AG09309 (cell line): ENCODE measurements around the gene CILP2.
A peak's percentile ranks its signal among the peaks of the same experiment; 100 is the strongest.

Source experiments
- DNase-seq: peaks from one replicate; pipeline ENCODE4 v3.0.0-alpha.2; 2010; ENCODE audit warnings: low read depth
- H3K4me3 ChIP-seq: 2 replicates; pipeline ENCODE4 v1.5.1; 2011; ENCODE audit warnings: mild to moderate bottlenecking, low read depth, low read length, moderate library complexity; ENCODE audit not compliant: control insufficient read depth
- CTCF ChIP-seq: IDR thresholded peaks from 2 replicates; pipeline ENCODE4 v1.5.1; 2011; ENCODE audit warnings: mild to moderate bottlenecking, low read depth, low read length, inconsistent platforms; ENCODE audit not compliant: insufficient read depth, control insufficient read depth; ENCODE audit errors: missing control alignments

The CILP2 gene

GRCh38 chr19:19506592-19506991 lies 31.5 kb upstream of the CILP2 start:
- no peak for DNase-seq
- H3K4me3 ChIP-seq: no peak overlapping the region
- TF ChIP-seq CTCF: no peak

- no peak for TF ChIP-seq CTCF
- DNase-seq: no peak
- no peak overlapping the region for H3K4me3 ChIP-seq
Observed at GRCh38 chr19:19507354-19507753, 30.7 kb upstream of the CILP2 start.

- no peak overlapping the region for H3K4me3 ChIP-seq
- TF ChIP-seq CTCF: no peak
- DNase-seq: no peak
Observed at GRCh38 chr19:19508217-19508616, 29.8 kb upstream of the CILP2 start.

- no peak overlapping the region for H3K4me3 ChIP-seq
- TF ChIP-seq CTCF: no peak
- no peak for DNase-seq
Observed at GRCh38 chr19:19510432-19510831, 27.6 kb upstream of the CILP2 start.

- DNase-seq: no peak
- TF ChIP-seq CTCF: no peak
- H3K4me3 ChIP-seq: no peak overlapping the region
Observed at GRCh38 chr19:19513682-19514081, 24.4 kb upstream of the CILP2 start.

GRCh38 chr19:19514215-19514657 lies 23.8 kb upstream of the CILP2 start:
- H3K4me3 ChIP-seq: no peak overlapping the region
- TF ChIP-seq CTCF: no peak
- no peak for DNase-seq

- no peak for TF ChIP-seq CTCF
- H3K4me3 ChIP-seq: peak within 1 kb of the TSS; percentile 87
- no peak for DNase-seq
Observed at GRCh38 chr19:19514881-19515641, 23.0 kb upstream of the CILP2 start, which contains the start of gene TSSK6. Gene TSSK6, minus strand, starts transcription at chr19:19515548. Its CDS starts 121 bp downstream, at chr19:19515427.
